IMR-90 (cell line): ENCODE data around the gene DSCAML1.

Source experiments
- FOS ChIP-seq: fragments of 150-350 bp; IDR thresholded peaks from 2 replicates; pipeline ENCODE4 v1.6.1; 2016; ENCODE audit warnings: low read depth, low read length
- MAFK ChIP-seq: IDR thresholded peaks from 2 replicates; pipeline ENCODE4 v1.6.1; 2012; ENCODE audit warnings: low read depth, low read length, improper control_type of control experiment
- MAZ ChIP-seq: IDR thresholded peaks from 2 replicates; pipeline ENCODE4 v1.6.1; 2012; ENCODE audit warnings: low read depth, mild to moderate bottlenecking, low read length, improper control_type of control experiment, moderate library complexity, borderline replicate concordance
- POLR2A ChIP-seq: IDR thresholded peaks from 2 replicates; pipeline ENCODE4 v1.6.1; 2012; ENCODE audit warnings: mild to moderate bottlenecking, low read depth, low read length
- RCOR1 ChIP-seq: IDR thresholded peaks from 2 replicates; pipeline ENCODE4 v1.6.1; 2012; ENCODE audit warnings: mild to moderate bottlenecking, low read length, improper control_type of control experiment; ENCODE audit not compliant: insufficient replicate concordance
- RFX5 ChIP-seq: IDR thresholded peaks from 2 replicates; pipeline ENCODE4 v1.8.0; 2012; ENCODE audit warnings: low read depth, mild to moderate bottlenecking, low read length, moderate library complexity
- SMC3 ChIP-seq: fragments of 150-350 bp; IDR thresholded peaks from 2 replicates; pipeline ENCODE4 v1.6.1; 2016; ENCODE audit warnings: low read depth, mild to moderate bottlenecking, antibody characterized with exemption, low read length, moderate library complexity
- TF ChIP-seq, protein P1 (sequence below): conservative IDR thresholded peaks from 2 replicates; pipeline ENCODE4 v1.5.1; 2012; ENCODE audit warnings: mild to moderate bottlenecking, low read depth, low read length, improper control_type of control experiment
- TF ChIP-seq, protein P2 (sequence below): fragments of 150-350 bp; IDR thresholded peaks from 2 replicates; pipeline ENCODE4 v1.6.1; 2017; ENCODE audit warnings: mild to moderate bottlenecking, antibody characterized with exemption, low read length, low read depth

DNA sequence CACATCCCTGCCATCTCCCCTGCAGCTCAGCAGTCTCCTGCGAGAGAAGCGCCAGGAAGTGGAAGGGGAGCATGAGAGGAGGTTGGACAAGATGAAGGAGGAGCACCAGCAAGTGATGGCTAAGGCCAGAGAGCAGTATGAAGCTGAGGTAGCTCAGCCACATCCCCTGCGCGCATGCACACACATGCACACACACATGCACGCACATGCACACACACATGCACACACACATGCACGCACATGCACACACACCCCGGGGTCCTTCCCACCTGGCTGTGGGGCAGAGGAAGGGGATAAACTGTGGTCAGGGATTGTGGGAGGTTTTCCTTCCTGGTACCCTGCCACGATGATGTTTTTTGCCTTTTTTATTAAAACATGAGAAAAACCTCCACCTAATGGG, 404.0 kb downstream of the DSCAML1 start:
- TF ChIP-seq RFX5 (no peak), POLR2A (no peak), SMC3 (no peak), FOS (no peak), MAFK (no peak), MAZ (no peak), RCOR1 (no peak)
- TF ChIP-seq, protein P1, sequence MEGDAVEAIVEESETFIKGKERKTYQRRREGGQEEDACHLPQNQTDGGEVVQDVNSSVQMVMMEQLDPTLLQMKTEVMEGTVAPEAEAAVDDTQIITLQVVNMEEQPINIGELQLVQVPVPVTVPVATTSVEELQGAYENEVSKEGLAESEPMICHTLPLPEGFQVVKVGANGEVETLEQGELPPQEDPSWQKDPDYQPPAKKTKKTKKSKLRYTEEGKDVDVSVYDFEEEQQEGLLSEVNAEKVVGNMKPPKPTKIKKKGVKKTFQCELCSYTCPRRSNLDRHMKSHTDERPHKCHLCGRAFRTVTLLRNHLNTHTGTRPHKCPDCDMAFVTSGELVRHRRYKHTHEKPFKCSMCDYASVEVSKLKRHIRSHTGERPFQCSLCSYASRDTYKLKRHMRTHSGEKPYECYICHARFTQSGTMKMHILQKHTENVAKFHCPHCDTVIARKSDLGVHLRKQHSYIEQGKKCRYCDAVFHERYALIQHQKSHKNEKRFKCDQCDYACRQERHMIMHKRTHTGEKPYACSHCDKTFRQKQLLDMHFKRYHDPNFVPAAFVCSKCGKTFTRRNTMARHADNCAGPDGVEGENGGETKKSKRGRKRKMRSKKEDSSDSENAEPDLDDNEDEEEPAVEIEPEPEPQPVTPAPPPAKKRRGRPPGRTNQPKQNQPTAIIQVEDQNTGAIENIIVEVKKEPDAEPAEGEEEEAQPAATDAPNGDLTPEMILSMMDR, result no peak
- TF ChIP-seq, protein P2, sequence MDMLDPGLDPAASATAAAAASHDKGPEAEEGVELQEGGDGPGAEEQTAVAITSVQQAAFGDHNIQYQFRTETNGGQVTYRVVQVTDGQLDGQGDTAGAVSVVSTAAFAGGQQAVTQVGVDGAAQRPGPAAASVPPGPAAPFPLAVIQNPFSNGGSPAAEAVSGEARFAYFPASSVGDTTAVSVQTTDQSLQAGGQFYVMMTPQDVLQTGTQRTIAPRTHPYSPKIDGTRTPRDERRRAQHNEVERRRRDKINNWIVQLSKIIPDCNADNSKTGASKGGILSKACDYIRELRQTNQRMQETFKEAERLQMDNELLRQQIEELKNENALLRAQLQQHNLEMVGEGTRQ, result no peak
